K562 (cell line): ENCODE measurements around the gene DCAF6. TPM values are rescaled to one million over a fixed set of nuclear protein-coding genes. Genes with fewer than 3 reads are reported as not detected.

Experiments used
- ARID1B ChIP-seq: fragments of 450-650 bp; IDR thresholded peaks from 2 replicates; pipeline ENCODE4 v1.6.1; 2016; ENCODE audit warnings: antibody characterized with exemption, mild to moderate bottlenecking, inconsistent platforms
- DDX20 ChIP-seq: fragments of 450-650 bp; IDR thresholded peaks from 2 replicates; pipeline ENCODE4 v1.6.1; 2016; ENCODE audit warnings: missing genetic modification characterization, low read depth, mild to moderate bottlenecking, missing compliant biosample characterization, moderate library complexity
- EHMT2 ChIP-seq: fragments of 450-650 bp; IDR thresholded peaks from 2 replicates; pipeline ENCODE4 v1.6.1; 2018; ENCODE audit warnings: antibody characterized with exemption
- FOXA3 ChIP-seq, 2 experiments: fragments of 450-650 bp in 1 of 2; sonication (generic) in 1 of 2; formaldehyde crosslinking; IDR thresholded peaks in 1 of 2; conservative IDR thresholded peaks in 1 of 2; 2 replicates each; pipeline versions ENCODE4 v1.4.0 to v1.8.0; 2020 to 2022; ENCODE audit warnings: mild to moderate bottlenecking in 2 of 2, missing genetic modification reagents in 1 of 2
- GTF2E2 ChIP-seq: fragments of 200-800 bp; sonication (Bioruptor generic); IDR thresholded peaks from 2 replicates; pipeline ENCODE4 v1.6.1; 2016; ENCODE audit warnings: missing genetic modification characterization, missing compliant biosample characterization
- HNRNPUL1 ChIP-seq: fragments of 200-400 bp; formaldehyde crosslinking; IDR thresholded peaks from 2 replicates; pipeline ENCODE4 v1.6.1; 2017; ENCODE audit warnings: low read length
- JUND ChIP-seq, 2 experiments: IDR thresholded peaks; 2 replicates in 1 of 2; 3 replicates in 1 of 2; pipeline ENCODE4 v1.6.1; 2011; ENCODE audit warnings: borderline replicate concordance in 2 of 2, low read depth in 2 of 2, low read length in 2 of 2, improper control_type of control experiment in 1 of 2, missing biosample characterization in 1 of 2, missing genetic modification characterization in 1 of 2, missing genetic modification reagents in 1 of 2
- KDM2B ChIP-seq: fragments of 250-450 bp; sonication (Bioruptor Pico); IDR thresholded peaks from 2 replicates; pipeline ENCODE4 v1.8.0; 2021; ENCODE audit warnings: mild to moderate bottlenecking, moderate library complexity
- KLF1 ChIP-seq: fragments of 450-650 bp; IDR thresholded peaks from 2 replicates; pipeline ENCODE4 v1.6.1; 2016; ENCODE audit warnings: missing genetic modification characterization, missing compliant biosample characterization
- KLF13 ChIP-seq: fragments of 450-650 bp; IDR thresholded peaks from 2 replicates; pipeline ENCODE4 v1.6.1; 2016; ENCODE audit warnings: missing genetic modification characterization, low read depth, mild to moderate bottlenecking, missing compliant biosample characterization, moderate library complexity, borderline replicate concordance
- MEF2D ChIP-seq: conservative IDR thresholded peaks from 2 replicates; pipeline ENCODE4 v1.6.1; 2016; ENCODE audit warnings: low read depth, missing genetic modification characterization, missing compliant biosample characterization
- NBN ChIP-seq: fragments of 450-650 bp; IDR thresholded peaks from 2 replicates; pipeline ENCODE4 v1.6.1; 2016; ENCODE audit warnings: low read depth, mild to moderate bottlenecking
- NFXL1 ChIP-seq: fragments of 450-650 bp; formaldehyde crosslinking; IDR thresholded peaks from 2 replicates; pipeline ENCODE4 v1.4.0; 2021; ENCODE audit warnings: mild to moderate bottlenecking
- NR4A1 ChIP-seq, 2 experiments: fragments of 250-450 bp in 1 of 2; fragments of 450-650 bp in 1 of 2; sonication (Bioruptor Pico) in 1 of 2; IDR thresholded peaks; 2 replicates each; pipeline versions ENCODE4 v1.4.0 to v1.6.1; 2016 to 2020; ENCODE audit warnings: mild to moderate bottlenecking in 2 of 2, missing compliant biosample characterization in 1 of 2, missing genetic modification characterization in 1 of 2, moderate library complexity in 1 of 2
- SPI1 ChIP-seq: IDR thresholded peaks from 2 replicates; pipeline ENCODE4 v1.6.1; 2011; ENCODE audit warnings: low read depth, low read length, control low read depth, borderline replicate concordance
- SRSF1 ChIP-seq: fragments of 200-400 bp; formaldehyde crosslinking; IDR thresholded peaks from 2 replicates; pipeline ENCODE4 v1.6.1; 2017; ENCODE audit warnings: mild to moderate bottlenecking, low read depth, low read length, moderate library complexity
- ZFP1 ChIP-seq: fragments of 450-650 bp; formaldehyde crosslinking; IDR thresholded peaks from 2 replicates; pipeline ENCODE4 v1.4.0; 2020; ENCODE audit warnings: mild to moderate bottlenecking, mixed read lengths
- ZNF41 ChIP-seq: fragments of 250-450 bp; sonication (Bioruptor Pico); conservative IDR thresholded peaks from 2 replicates; pipeline ENCODE4 v1.4.0; 2020; ENCODE audit warnings: mild to moderate bottlenecking
- ZNF695 ChIP-seq: fragments of 450-650 bp; formaldehyde crosslinking; IDR thresholded peaks from 2 replicates; pipeline ENCODE4 v1.4.0; 2020; ENCODE audit warnings: mild to moderate bottlenecking, moderate library complexity
- ZSCAN32 ChIP-seq: fragments of 450-650 bp; formaldehyde crosslinking; IDR thresholded peaks from 2 replicates; pipeline ENCODE4 v1.4.0; 2020; ENCODE audit warnings: mild to moderate bottlenecking, moderate library complexity
- polyA plus RNA-seq, 8 experiments: library from polyadenylated mRNA; depleted of rRNA in 4 of 8; stranded (reverse) in 5 of 8; unstranded in 3 of 8; fragments of >200 nt; fragmentation: Nextera tagmentation in 2 of 8; fragmentation: Illumina TruSeq in 1 of 8; extraction: Ambion mirVana in 2 of 8; extraction: Trizol in 1 of 8; gene quantifications; 2 replicates each; pipeline versions ENCODE4 v1.2.1 to v1.2.3, GENCODE V29; 2011 to 2014; ENCODE audit warnings: inconsistent platforms in 1 of 8, missing spikeins in 1 of 8
- total RNA-seq, 7 experiments: library from RNA; depleted of rRNA in 6 of 7; stranded (reverse); fragments of >200 nt in 6 of 7; fragmentation: Illumina TruSeq in 2 of 7; extraction: Trizol in 2 of 7; gene quantifications; 2 replicates each; pipeline versions ENCODE4 v1.2.1 to v1.2.3, GENCODE V29; 2011 to 2021; ENCODE audit warnings: low replicate concordance in 1 of 7
- TF ChIP-seq, protein P1 (sequence below): IDR thresholded peaks from 2 replicates; pipeline ENCODE4 v1.6.1; 2011; ENCODE audit warnings: borderline replicate concordance, low read depth, mild to moderate bottlenecking, moderate library complexity, low read length; ENCODE audit not compliant: insufficient read depth, poor library complexity, severe bottlenecking

The DCAF6 gene
- total and polyA plus RNA-seq, 9 of the 15 experiments (the other 6 are each of a cell fraction or from before 2014, with no cell fraction given) = 19.1 to 102 (median 46.3) TPM

GRCh38 chr1:167984886-167985489 lies 48.5 kb downstream of the DCAF6 start (continued):
- TF ChIP-seq ZSCAN32 (CRISPR knock-in tag) = no peak
- TF ChIP-seq DDX20 = no peak
- TF ChIP-seq, protein P1, sequence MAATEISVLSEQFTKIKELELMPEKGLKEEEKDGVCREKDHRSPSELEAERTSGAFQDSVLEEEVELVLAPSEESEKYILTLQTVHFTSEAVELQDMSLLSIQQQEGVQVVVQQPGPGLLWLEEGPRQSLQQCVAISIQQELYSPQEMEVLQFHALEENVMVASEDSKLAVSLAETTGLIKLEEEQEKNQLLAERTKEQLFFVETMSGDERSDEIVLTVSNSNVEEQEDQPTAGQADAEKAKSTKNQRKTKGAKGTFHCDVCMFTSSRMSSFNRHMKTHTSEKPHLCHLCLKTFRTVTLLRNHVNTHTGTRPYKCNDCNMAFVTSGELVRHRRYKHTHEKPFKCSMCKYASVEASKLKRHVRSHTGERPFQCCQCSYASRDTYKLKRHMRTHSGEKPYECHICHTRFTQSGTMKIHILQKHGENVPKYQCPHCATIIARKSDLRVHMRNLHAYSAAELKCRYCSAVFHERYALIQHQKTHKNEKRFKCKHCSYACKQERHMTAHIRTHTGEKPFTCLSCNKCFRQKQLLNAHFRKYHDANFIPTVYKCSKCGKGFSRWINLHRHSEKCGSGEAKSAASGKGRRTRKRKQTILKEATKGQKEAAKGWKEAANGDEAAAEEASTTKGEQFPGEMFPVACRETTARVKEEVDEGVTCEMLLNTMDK = no peak
- peak; percentile 98 for TF ChIP-seq NBN
- no peak for TF ChIP-seq ZNF41
- 0 out of 2 replicates have a peak, but pooled peaks have one; percentile 2 for TF ChIP-seq NFXL1 (CRISPR knock-in tag)
- TF ChIP-seq GTF2E2 (tag) = no peak
- no peak; a peak in 1 of 4 replicates for TF ChIP-seq FOXA3 (CRISPR knock-in tag; conservative IDR thresholded peaks at IDR 0.05 in 1 of 2, IDR thresholded peaks at IDR 0.05 in 1 of 2)
- TF ChIP-seq ZNF695 = no peak
- TF ChIP-seq SRSF1 = no peak
- TF ChIP-seq KLF13 (tag) = peak; percentile 48; the same call in 1 of the 2 replicates
- TF ChIP-seq ARID1B = peak; percentile 98
- no peak for TF ChIP-seq NR4A1 (CRISPR knock-in tag; IDR thresholded peaks at IDR 0.05)
- 0 out of 2 replicates have a peak, but pooled peaks have one; percentile 54 for TF ChIP-seq NR4A1 (tag; IDR thresholded peaks at IDR 0.05)
- TF ChIP-seq EHMT2 = no peak
- TF ChIP-seq SPI1 = no peak
- TF ChIP-seq MEF2D (tag) = peak; percentile 76
- TF ChIP-seq KLF1 (tag) = peak; percentile 36; the same call in 1 of the 2 replicates
- no peak for TF ChIP-seq HNRNPUL1
- peak; percentile 99 for TF ChIP-seq JUND (IDR thresholded peaks at IDR 0.05; ENCODE audit: borderline replicate concordance, low read depth, low read length)
- peak; percentile 100 for TF ChIP-seq JUND (tag; IDR thresholded peaks at IDR 0.05; ENCODE audit: borderline replicate concordance, low read depth, low read length)
- TF ChIP-seq KDM2B (CRISPR knock-in tag) = no peak
- TF ChIP-seq ZFP1 (CRISPR knock-in tag) = no peak
